BE2C (cell line): ENCODE data around the gene ZFP57.

Source experiments
- DNase-seq: peaks from one replicate; pipeline ENCODE4 v3.0.0-alpha.2; 2020
- H3K27me3 ChIP-seq: fragments of 250-450 bp; sonication (Bioruptor Pico); 2 replicates; pipeline ENCODE4 v1.5.1; 2020; ENCODE audit warnings: mild to moderate bottlenecking
- H3K36me3 ChIP-seq: fragments of 250-450 bp; sonication (Bioruptor Pico); 2 replicates; pipeline ENCODE4 v1.5.1; 2020; ENCODE audit warnings: mild to moderate bottlenecking
- H3K4me1 ChIP-seq: fragments of 250-450 bp; sonication (Bioruptor Pico); 2 replicates; pipeline ENCODE4 v1.5.1; 2020
- H3K4me3 ChIP-seq: 2 replicates; pipeline ENCODE4 v1.5.1; 2011; ENCODE audit warnings: low read depth, low read length
- H3K9me3 ChIP-seq: fragments of 250-450 bp; sonication (Bioruptor Pico); 2 replicates; pipeline ENCODE4 v1.5.1; 2020
- CTCF ChIP-seq: IDR thresholded peaks from 2 replicates; pipeline ENCODE4 v1.5.1; 2012; ENCODE audit warnings: mild to moderate bottlenecking, low read depth, low read length

Gene ZFP57

GRCh38 chr6:29626948-29627754 is 53.8 kb downstream of the ZFP57 start:
- H3K9me3 ChIP-seq = no peaks in the 10 kb centered on the region
- peak overlapping the region; percentile 56 for H3K4me3 ChIP-seq
- H3K27me3 ChIP-seq = peaks cover 2% of the 10 kb centered on the region; the same call in 1 of the 2 replicates
- DNase-seq = no peak
- H3K4me1 ChIP-seq = peaks cover 3% of the 10 kb centered on the region; the same call in 1 of the 2 replicates
- H3K36me3 ChIP-seq = no peaks in the 10 kb centered on the region
- no peak for TF ChIP-seq CTCF

- H3K9me3 ChIP-seq = no peaks in the 10 kb centered on the region
- no peak for DNase-seq
- TF ChIP-seq CTCF = no peak
- H3K36me3 ChIP-seq = no peaks in the 10 kb centered on the region
- no peak overlapping the region for H3K4me3 ChIP-seq
- H3K27me3 ChIP-seq = peaks cover 2% of the 10 kb centered on the region; the same call in 1 of the 2 replicates
- H3K4me1 ChIP-seq = peaks cover 3% of the 10 kb centered on the region; the same call in 1 of the 2 replicates
Observed at GRCh38 chr6:29625337-29625930, 55.5 kb downstream of the ZFP57 start.

- peaks cover 2% of the 10 kb centered on the region; the same call in 1 of the 2 replicates for H3K27me3 ChIP-seq
- no peaks in the 10 kb centered on the region for H3K36me3 ChIP-seq
- H3K4me1 ChIP-seq = peaks cover 3% of the 10 kb centered on the region; the same call in 1 of the 2 replicates
- no peak overlapping the region for H3K4me3 ChIP-seq
- TF ChIP-seq CTCF = no peak
- no peaks in the 10 kb centered on the region for H3K9me3 ChIP-seq
- no peak for DNase-seq
Observed at GRCh38 chr6:29624520-29624961, 56.4 kb downstream of the ZFP57 start.
